GM23248 (cell line): Measurements from ENCODE around the gene ALK.

Experiments used
- EZH2 ChIP-seq: fragments of 200-600 bp; sonication (generic); IDR thresholded peaks from 2 replicates; pipeline ENCODE4 v1.6.1; 2018; ENCODE audit warnings: antibody characterized with exemption, mild to moderate bottlenecking; ENCODE audit not compliant: insufficient read depth, poor library complexity, severe bottlenecking
- EZH2phosphoT487 ChIP-seq: fragments of 200-600 bp; sonication (generic); IDR thresholded peaks from 2 replicates; pipeline ENCODE4 v1.6.1; 2018; ENCODE audit warnings: antibody characterized with exemption, moderate library complexity, mild to moderate bottlenecking, low read depth; ENCODE audit not compliant: insufficient read depth

DNA sequence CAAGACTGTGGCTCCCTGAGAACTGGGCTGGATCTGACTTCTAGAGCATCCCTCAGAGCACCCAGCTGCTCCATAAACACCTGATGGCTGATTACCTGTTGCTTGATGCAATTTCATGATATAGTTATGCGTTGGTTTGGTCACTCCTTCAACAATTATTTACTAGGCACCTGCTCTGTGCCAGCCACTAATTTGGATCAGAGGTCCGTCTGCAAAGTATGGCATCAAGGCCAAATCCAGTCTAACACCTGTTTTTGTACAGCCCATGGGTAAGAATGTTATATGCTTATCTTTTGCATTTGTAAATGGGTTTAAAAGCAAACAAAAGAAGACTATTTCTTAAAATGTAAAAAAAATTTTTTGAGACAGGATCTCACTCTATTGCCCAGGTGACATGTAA is 348.2 kb downstream of the ALK start:
- TF ChIP-seq EZH2 (no peak), EZH2phosphoT487 (no peak)
